ENCODE measurements around the gene PIGQ.
A peak's percentile ranks its signal among the peaks of the same experiment; 100 is the strongest.

The PIGQ gene

DNA sequence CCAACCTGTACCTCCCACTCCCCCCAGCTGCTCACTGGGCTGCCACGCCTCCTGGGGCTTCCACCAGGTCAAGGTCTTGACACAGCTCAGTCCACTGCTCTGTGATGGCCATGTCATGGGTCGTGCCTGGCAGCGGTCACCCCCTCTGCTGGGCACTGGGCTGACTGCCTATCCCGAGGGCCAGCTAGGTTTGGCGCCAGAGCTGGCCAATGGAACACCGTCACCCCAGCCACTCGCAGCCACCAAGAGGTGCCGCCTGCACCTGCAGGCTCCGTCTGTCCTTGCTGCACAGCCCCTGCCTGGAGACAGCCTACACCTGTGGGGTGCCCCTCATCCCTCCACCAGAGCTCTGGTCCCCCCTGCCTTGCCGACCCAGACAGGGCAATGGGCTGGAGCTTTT, 15.6 kb downstream of the PIGQ start:
- Histone ChIP-seq H3K9ac (ENCODE audit: low read length) (no peak overlapping the region), H3K36me3 (ENCODE audit: control insufficient read depth, insufficient read depth, low read length) (peaks cover 13% of the 10 kb centered on the region), H3K27ac (ENCODE audit: low read depth, low read length) (no peak overlapping the region), H3K4me1 (ENCODE audit: control insufficient read depth, insufficient read depth, low read length) (peaks cover 21% of the 10 kb centered on the region), H3K4me3 (ENCODE audit: low read depth, low read length) (no peak overlapping the region), H3K27me3 (ENCODE audit: control insufficient read depth, insufficient read depth, low read length) (peaks cover 24% of the 10 kb centered on the region), H3K9me3 (ENCODE audit: control insufficient read depth, insufficient read depth, low read depth, low read length) (no peaks in the 10 kb centered on the region)

GRCh38 chr16:586047-586644, 16.4 kb downstream of the PIGQ start:
- Histone ChIP-seq H3K4me1 (ENCODE audit: control insufficient read depth, insufficient read depth, low read length) (peaks cover 28% of the 10 kb centered on the region), H3K9ac (ENCODE audit: low read length) (no peak overlapping the region), H3K4me3 (ENCODE audit: low read depth, low read length) (no peak overlapping the region), H3K9me3 (ENCODE audit: control insufficient read depth, insufficient read depth, low read depth, low read length) (no peaks in the 10 kb centered on the region), H3K27ac (ENCODE audit: low read depth, low read length) (no peak overlapping the region), H3K36me3 (ENCODE audit: control insufficient read depth, insufficient read depth, low read length) (peaks cover 5% of the 10 kb centered on the region; the same call in 1 of the 2 replicates), H3K27me3 (ENCODE audit: control insufficient read depth, insufficient read depth, low read length) (peaks cover 32% of the 10 kb centered on the region)

- Histone ChIP-seq H3K4me3 (ENCODE audit: low read depth, low read length) (no peak overlapping the region), H3K9me3 (ENCODE audit: control insufficient read depth, insufficient read depth, low read depth, low read length) (no peaks in the 10 kb centered on the region), H3K36me3 (ENCODE audit: control insufficient read depth, insufficient read depth, low read length) (peaks cover 5% of the 10 kb centered on the region; the same call in 1 of the 2 replicates), H3K4me1 (ENCODE audit: control insufficient read depth, insufficient read depth, low read length) (peaks cover 28% of the 10 kb centered on the region), H3K9ac (ENCODE audit: low read length) (no peak overlapping the region), H3K27ac (ENCODE audit: low read depth, low read length) (no peak overlapping the region), H3K27me3 (ENCODE audit: control insufficient read depth, insufficient read depth, low read length) (peaks cover 33% of the 10 kb centered on the region)
Observed at GRCh38 chr16:586645-587590, 17.1 kb downstream of the PIGQ start.

DNA sequence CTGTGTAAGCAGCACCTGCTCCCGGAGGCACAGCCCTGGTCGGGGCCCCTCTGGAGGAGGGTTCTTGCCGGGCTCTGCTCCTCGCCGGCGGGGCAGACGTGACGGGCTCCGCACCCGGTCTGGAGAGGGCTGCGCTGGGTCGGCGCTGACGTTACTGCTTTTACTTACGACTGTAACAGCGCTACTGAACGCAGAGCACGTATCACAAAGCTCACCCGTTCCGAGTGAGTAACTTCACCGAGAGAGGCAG, 18.8 kb downstream of the PIGQ start:
- Histone ChIP-seq H3K27me3 (ENCODE audit: control insufficient read depth, insufficient read depth, low read length) (peaks cover 33% of the 10 kb centered on the region), H3K9me3 (ENCODE audit: control insufficient read depth, insufficient read depth, low read depth, low read length) (no peaks in the 10 kb centered on the region), H3K4me3 (ENCODE audit: low read depth, low read length) (peak overlapping the region; percentile 98), H3K4me1 (ENCODE audit: control insufficient read depth, insufficient read depth, low read length) (peaks cover 19% of the 10 kb centered on the region), H3K36me3 (ENCODE audit: control insufficient read depth, insufficient read depth, low read length) (no peaks in the 10 kb centered on the region), H3K9ac (ENCODE audit: low read length) (peak overlapping the region; percentile 97), H3K27ac (ENCODE audit: low read depth, low read length) (peak overlapping the region; percentile 99; the same call in 1 of the 2 replicates)

DNA sequence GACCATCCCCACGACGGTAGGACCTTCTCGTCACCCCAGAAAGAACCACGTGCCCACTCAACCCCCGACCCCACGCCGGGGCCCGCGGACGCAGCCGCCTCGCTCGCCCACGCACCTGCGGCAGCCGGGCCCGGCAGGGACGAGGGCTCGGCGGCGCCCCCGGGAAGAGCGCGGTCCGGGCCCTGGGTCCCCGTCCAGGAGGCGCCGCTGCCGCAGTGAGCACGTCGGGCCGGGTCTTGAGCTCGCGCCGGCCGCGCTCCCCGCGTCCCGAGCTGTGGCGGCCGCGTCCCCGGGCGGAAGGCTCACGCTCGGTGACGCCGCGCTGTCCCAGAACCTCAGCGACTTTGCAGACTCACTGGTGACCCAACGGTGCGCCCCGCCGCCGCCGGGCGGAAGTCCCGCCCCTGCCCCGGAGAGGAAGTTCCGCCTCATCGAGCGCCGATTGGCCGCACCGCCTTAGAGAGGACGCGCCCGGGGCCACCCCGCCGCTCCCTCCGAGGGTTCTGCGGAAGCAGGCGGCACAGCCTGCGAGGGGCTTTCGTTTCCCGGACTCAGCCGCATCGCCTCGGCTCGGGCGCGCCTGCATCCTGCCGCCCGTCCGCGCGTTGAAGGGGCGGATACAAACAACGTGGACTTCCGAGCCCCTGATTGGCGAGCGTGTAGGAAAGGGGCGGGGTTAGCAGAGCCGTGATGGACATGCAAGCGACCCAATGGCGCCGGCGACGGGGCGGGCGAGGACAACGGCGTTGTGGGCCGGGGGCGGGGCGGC, 19.3 kb downstream of the PIGQ start:
- H3K9me3 ChIP-seq (ENCODE audit: control insufficient read depth, insufficient read depth, low read depth, low read length), result no peaks in the 10 kb centered on the region
- peak overlapping the region; percentile 98 for H3K4me3 ChIP-seq (ENCODE audit: low read depth, low read length)
- peak overlapping the region; percentile 97 for H3K9ac ChIP-seq (ENCODE audit: low read length)
- peaks cover 14% of the 10 kb centered on the region for H3K4me1 ChIP-seq (ENCODE audit: control insufficient read depth, insufficient read depth, low read length)
- peaks cover 33% of the 10 kb centered on the region for H3K27me3 ChIP-seq (ENCODE audit: control insufficient read depth, insufficient read depth, low read length)
- no peaks in the 10 kb centered on the region for H3K36me3 ChIP-seq (ENCODE audit: control insufficient read depth, insufficient read depth, low read length)
- H3K27ac ChIP-seq (ENCODE audit: low read depth, low read length), result peak overlapping the region; percentile 99

DNA sequence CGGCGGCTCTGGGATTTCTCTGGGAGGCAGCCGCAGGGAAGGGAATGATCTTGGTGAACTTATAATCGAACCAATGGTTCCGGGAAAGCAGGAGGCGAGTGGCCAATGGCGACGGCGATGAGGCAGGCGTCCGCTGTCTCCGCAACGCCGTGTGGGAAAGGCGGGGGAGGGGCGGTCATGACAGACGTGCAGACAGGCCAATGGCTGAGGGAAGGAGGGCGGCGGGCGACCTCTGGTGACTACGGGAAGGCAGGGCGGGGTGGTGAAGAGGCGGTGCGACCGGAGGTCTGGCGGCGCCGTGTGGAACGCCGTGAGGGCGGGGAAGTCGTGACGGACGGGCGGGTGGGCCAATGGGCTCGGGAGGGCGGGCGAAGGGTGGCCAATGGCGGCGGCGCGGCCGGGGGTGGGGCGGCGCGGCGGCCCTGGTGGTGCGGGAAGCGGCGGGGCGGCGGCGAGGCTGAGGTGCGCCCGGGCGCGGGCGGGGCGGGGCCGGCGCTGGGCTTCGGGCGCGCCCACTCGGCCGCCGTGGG, 20.0 kb downstream of the PIGQ start, which contains the start of gene RAB40C:
RAB40C (plus strand) TSS at position 409 of the 530 bp plus-strand sequence. CDS start 226 bp downstream, outside the sequence.
- H3K27ac ChIP-seq (ENCODE audit: low read depth, low read length), result peak within 1 kb of the TSS; percentile 99
- H3K4me1 ChIP-seq (ENCODE audit: control insufficient read depth, insufficient read depth, low read length), result peaks cover 11% of the 10 kb centered on the region
- H3K27me3 ChIP-seq (ENCODE audit: control insufficient read depth, insufficient read depth, low read length), result peaks cover 33% of the 10 kb centered on the region
- peak within 1 kb of the TSS; percentile 98 for H3K4me3 ChIP-seq (ENCODE audit: low read depth, low read length)
- H3K9me3 ChIP-seq (ENCODE audit: control insufficient read depth, insufficient read depth, low read depth, low read length), result no peaks in the 10 kb centered on the region
- peaks cover 2% of the 10 kb centered on the region; the same call in 1 of the 2 replicates for H3K36me3 ChIP-seq (ENCODE audit: control insufficient read depth, insufficient read depth, low read length)
- peak within 1 kb of the TSS; percentile 97 for H3K9ac ChIP-seq (ENCODE audit: low read length)

DNA sequence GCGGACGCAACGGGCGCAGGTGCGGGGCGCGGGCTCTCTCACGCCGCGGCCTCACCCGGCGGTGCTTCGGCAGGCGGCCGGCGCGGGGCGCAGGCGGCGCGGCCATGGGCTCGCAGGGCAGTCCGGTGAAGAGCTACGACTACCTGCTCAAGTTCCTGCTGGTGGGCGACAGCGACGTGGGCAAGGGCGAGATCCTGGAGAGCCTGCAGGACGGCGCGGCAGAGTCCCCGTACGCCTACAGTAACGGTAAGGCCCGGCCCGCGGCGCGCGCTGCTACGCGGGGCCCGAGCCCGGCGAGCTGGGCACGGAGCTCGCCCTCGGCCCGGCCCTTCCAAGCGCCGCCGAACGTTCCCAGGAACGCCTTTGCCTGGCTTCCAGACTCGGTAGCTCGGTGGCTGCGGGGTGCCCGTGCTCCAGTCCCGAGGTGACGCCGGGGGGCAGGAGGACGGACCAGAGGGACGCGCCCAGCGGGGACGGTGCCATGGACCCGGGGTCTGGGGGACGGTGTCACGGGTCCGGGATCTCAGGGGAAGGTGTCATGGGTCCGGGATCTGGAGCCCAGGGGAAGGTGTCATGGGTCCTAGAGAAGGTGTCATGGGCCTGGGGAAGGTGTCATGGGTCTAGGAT, 20.5 kb downstream of the PIGQ start:
- Histone ChIP-seq H3K27me3 (ENCODE audit: control insufficient read depth, insufficient read depth, low read length) (peaks cover 32% of the 10 kb centered on the region), H3K4me3 (ENCODE audit: low read depth, low read length) (peak overlapping the region; percentile 87), H3K4me1 (ENCODE audit: control insufficient read depth, insufficient read depth, low read length) (peaks cover 11% of the 10 kb centered on the region), H3K9ac (ENCODE audit: low read length) (peak overlapping the region; percentile 74), H3K27ac (ENCODE audit: low read depth, low read length) (no peak overlapping the region), H3K9me3 (ENCODE audit: control insufficient read depth, insufficient read depth, low read depth, low read length) (no peaks in the 10 kb centered on the region), H3K36me3 (ENCODE audit: control insufficient read depth, insufficient read depth, low read length) (peaks cover 2% of the 10 kb centered on the region; the same call in 1 of the 2 replicates)

DNA sequence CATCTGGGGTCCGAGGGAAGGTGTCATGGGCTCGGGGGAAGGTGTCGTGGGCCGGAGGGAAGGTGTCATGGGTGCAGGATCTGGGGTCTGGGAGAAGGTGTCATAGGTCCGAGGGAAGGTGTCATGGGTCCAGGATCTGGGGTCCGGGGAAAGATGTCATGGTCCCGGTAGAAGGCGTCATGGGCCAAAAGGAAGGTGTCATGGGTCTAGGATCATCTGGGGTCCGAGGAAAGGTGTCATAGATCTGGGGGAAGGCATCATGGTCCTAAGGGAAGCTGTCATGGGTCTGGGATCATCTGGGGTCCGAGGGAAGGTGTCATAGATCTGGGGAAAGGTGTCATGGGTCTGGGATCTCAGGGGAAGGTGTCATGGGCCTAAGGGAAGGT, 21.0 kb downstream of the PIGQ start:
- Histone ChIP-seq H3K9ac (ENCODE audit: low read length) (peak overlapping the region; percentile 74), H3K27ac (ENCODE audit: low read depth, low read length) (no peak overlapping the region), H3K27me3 (ENCODE audit: control insufficient read depth, insufficient read depth, low read length) (peaks cover 27% of the 10 kb centered on the region), H3K4me1 (ENCODE audit: control insufficient read depth, insufficient read depth, low read length) (peaks cover 11% of the 10 kb centered on the region), H3K9me3 (ENCODE audit: control insufficient read depth, insufficient read depth, low read depth, low read length) (no peaks in the 10 kb centered on the region), H3K36me3 (ENCODE audit: control insufficient read depth, insufficient read depth, low read length) (peaks cover 2% of the 10 kb centered on the region; the same call in 1 of the 2 replicates), H3K4me3 (ENCODE audit: low read depth, low read length) (peak overlapping the region; percentile 87)

DNA sequence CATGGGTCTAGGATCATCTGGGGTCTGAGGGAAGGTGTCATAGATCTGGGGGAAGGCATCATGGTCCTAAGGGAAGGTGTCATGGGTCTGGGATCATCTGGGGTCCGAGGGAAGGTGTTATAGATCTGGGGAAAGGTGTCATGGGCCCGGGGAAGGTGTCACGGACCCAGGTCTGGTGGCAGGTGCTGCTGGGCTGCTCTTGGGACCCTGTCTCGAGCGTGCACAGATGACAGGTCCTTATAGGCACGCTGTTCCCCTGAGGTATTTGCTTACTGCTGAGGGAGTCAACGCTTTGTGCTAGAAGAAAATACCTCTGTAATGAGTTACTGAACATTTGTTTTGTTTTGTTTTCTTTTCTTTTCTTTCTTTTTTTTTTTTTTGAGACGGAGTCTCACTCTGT, 21.5 kb downstream of the PIGQ start:
- Histone ChIP-seq H3K27me3 (ENCODE audit: control insufficient read depth, insufficient read depth, low read length) (peaks cover 22% of the 10 kb centered on the region), H3K9me3 (ENCODE audit: control insufficient read depth, insufficient read depth, low read depth, low read length) (no peaks in the 10 kb centered on the region), H3K36me3 (ENCODE audit: control insufficient read depth, insufficient read depth, low read length) (peaks cover 2% of the 10 kb centered on the region; the same call in 1 of the 2 replicates), H3K9ac (ENCODE audit: low read length) (no peak overlapping the region), H3K27ac (ENCODE audit: low read depth, low read length) (no peak overlapping the region), H3K4me3 (ENCODE audit: low read depth, low read length) (peak overlapping the region; percentile 87; the same call in 1 of the 2 replicates), H3K4me1 (ENCODE audit: control insufficient read depth, insufficient read depth, low read length) (peaks cover 11% of the 10 kb centered on the region)

DNA sequence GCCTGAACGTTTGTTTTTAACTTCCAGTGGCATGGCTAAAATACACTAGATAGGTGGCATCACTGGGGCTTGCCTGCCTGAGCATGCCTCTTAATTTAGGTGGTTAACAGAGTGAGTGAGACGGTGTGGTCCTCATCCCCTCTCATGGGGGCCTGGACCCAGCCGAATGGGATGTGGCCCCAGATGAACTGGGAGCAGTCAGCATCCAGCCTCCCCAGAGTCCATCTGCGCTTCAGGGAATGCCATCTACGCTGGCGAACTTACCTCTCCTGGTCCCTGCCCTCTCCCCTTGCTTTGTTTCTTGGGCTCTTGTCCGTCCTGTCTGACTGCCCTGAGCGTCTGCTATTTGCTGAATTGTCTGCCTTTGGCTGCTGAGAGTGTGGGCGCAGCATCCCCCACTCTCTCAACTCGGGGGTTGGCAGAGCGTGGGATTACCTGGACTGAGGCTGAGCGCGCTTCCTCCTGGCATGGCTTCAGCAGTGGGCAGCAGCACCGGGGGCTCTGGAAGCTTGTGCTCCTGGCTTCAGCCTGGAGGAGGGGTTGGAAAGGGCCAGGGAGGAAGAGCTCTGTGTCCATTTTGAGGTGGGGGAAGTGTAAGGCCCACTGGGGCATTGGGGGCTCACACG, 22.2 kb downstream of the PIGQ start:
- Histone ChIP-seq H3K27ac (ENCODE audit: low read depth, low read length) (no peak overlapping the region), H3K4me3 (ENCODE audit: low read depth, low read length) (no peak overlapping the region), H3K36me3 (ENCODE audit: control insufficient read depth, insufficient read depth, low read length) (peaks cover 2% of the 10 kb centered on the region; the same call in 1 of the 2 replicates), H3K9me3 (ENCODE audit: control insufficient read depth, insufficient read depth, low read depth, low read length) (no peaks in the 10 kb centered on the region), H3K9ac (ENCODE audit: low read length) (no peak overlapping the region), H3K4me1 (ENCODE audit: control insufficient read depth, insufficient read depth, low read length) (peaks cover 11% of the 10 kb centered on the region), H3K27me3 (ENCODE audit: control insufficient read depth, insufficient read depth, low read length) (peaks cover 15% of the 10 kb centered on the region)

Data from HUES6 (cell line).